ENCODE measurements around the gene WDR77.

WDR77 gene

GRCh38 chr1:111467865-111468716 is 19.0 kb upstream of the WDR77 start:
- H3K36me3 ChIP-seq (ENCODE audit: control insufficient read depth in 4 of 4, insufficient read depth in 4 of 4, low read length in 3 of 4) = peaks cover 2 to 10% (median 3%) of the 10 kb centered on the region in 4 experiments
- ChIA-PET CTCF (interaction anchor here (0.9 to 3.0 kb wide), 8 partner anchors 9 to 190 kb away, joined by 3 to 10 read pairs (median 4); no protein-coding TSS in a partner anchor), POLR2A (no interaction called here)
- peaks cover 23 to 48% (median 28%) of the 10 kb centered on the region in 4 experiments for H3K4me1 ChIP-seq (ENCODE audit: control extremely low read depth in 1 of 4, control insufficient read depth in 4 of 4, insufficient read depth in 4 of 4, low read length in 3 of 4)
- H3K27ac ChIP-seq (ENCODE audit: insufficient read depth in 1 of 2, low read depth in 1 of 2, low read length in 2 of 2, poor library complexity in 1 of 2, severe bottlenecking in 2 of 2) = peak overlapping the region in 1 of 2 experiments; percentile 63
- DNase-seq = no peak
- no peak overlapping the region for H3K4me3 ChIP-seq (ENCODE audit: control insufficient read depth in 1 of 7, extremely low read depth in 1 of 7, insufficient read depth in 4 of 7, low read depth in 2 of 7, low read length in 6 of 7)
- no peaks in the 10 kb centered on the region for H3K9me3 ChIP-seq (ENCODE audit: control extremely low read depth in 1 of 5, control insufficient read depth in 4 of 5, insufficient read depth in 2 of 5, low read depth in 1 of 5, low read length in 4 of 5)
- 100% methylated on average over 1 of the region's 2 CpGs for WGBS (ENCODE audit: insufficient coverage)
- H3K27me3 ChIP-seq (replicated peaks in 2 of 5; ENCODE audit: control insufficient read depth in 4 of 5, insufficient read depth in 5 of 5, low read length in 4 of 5) = no peaks in the 10 kb centered on the region

DNA sequence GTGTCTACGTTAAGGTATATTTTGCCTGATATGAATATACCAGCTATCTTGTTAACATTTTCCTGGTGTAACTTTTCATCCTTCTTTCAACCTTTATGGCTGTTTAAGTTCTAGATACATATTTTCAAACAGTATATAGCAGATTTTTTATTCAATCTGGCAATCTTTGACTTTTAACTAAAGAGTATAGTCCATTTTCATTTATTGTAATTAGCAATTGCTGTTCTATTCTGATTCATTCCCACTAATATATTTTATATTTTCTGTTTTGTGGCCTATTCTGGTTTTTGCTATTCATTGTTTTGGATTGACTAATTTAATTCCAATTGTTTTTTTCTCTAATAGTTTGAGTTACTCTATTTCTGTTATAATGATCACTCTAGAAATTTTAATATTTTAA is 17.4 kb upstream of the WDR77 start:
- no peak for DNase-seq
- no peak overlapping the region for H3K4me3 ChIP-seq (ENCODE audit: control insufficient read depth in 1 of 7, extremely low read depth in 1 of 7, insufficient read depth in 4 of 7, low read depth in 2 of 7, low read length in 6 of 7)
- H3K27me3 ChIP-seq (replicated peaks in 2 of 5; ENCODE audit: control insufficient read depth in 4 of 5, insufficient read depth in 5 of 5, low read length in 4 of 5) = no peaks in the 10 kb centered on the region
- H3K36me3 ChIP-seq (ENCODE audit: control insufficient read depth in 4 of 4, insufficient read depth in 4 of 4, low read length in 3 of 4) = peaks cover 2 to 21% (median 11%) of the 10 kb centered on the region in 4 experiments
- ChIA-PET CTCF (interaction anchor here (1.5 to 3.0 kb wide), 2 partner anchors 9 to 17 kb away, joined by 3 to 10 read pairs; partner anchors contain the start of gene ATP5PB), POLR2A (no interaction called here)
- H3K9me3 ChIP-seq (ENCODE audit: control extremely low read depth in 1 of 5, control insufficient read depth in 4 of 5, insufficient read depth in 2 of 5, low read depth in 1 of 5, low read length in 4 of 5) = no peaks in the 10 kb centered on the region
- H3K27ac ChIP-seq (ENCODE audit: insufficient read depth in 1 of 2, low read depth in 1 of 2, low read length in 2 of 2, poor library complexity in 1 of 2, severe bottlenecking in 2 of 2) = no peak overlapping the region
- no CpG with 5 or more reads among the region's 1 CpG for WGBS (ENCODE audit: insufficient coverage)
- H3K4me1 ChIP-seq (ENCODE audit: control extremely low read depth in 1 of 4, control insufficient read depth in 4 of 4, insufficient read depth in 4 of 4, low read length in 3 of 4) = peaks cover 14 to 32% (median 17%) of the 10 kb centered on the region in 4 experiments

- peaks cover 2 to 26% (median 13%) of the 10 kb centered on the region in 4 experiments for H3K36me3 ChIP-seq (ENCODE audit: control insufficient read depth in 4 of 4, insufficient read depth in 4 of 4, low read length in 3 of 4)
- WGBS (ENCODE audit: insufficient coverage) = 100% methylated on average over 1 of the region's 2 CpGs
- H3K9me3 ChIP-seq (ENCODE audit: control extremely low read depth in 1 of 5, control insufficient read depth in 4 of 5, insufficient read depth in 2 of 5, low read depth in 1 of 5, low read length in 4 of 5) = no peaks in the 10 kb centered on the region
- no peak overlapping the region for H3K27ac ChIP-seq (ENCODE audit: insufficient read depth in 1 of 2, low read depth in 1 of 2, low read length in 2 of 2, poor library complexity in 1 of 2, severe bottlenecking in 2 of 2)
- H3K27me3 ChIP-seq (replicated peaks in 2 of 5; ENCODE audit: control insufficient read depth in 4 of 5, insufficient read depth in 5 of 5, low read length in 4 of 5) = no peaks in the 10 kb centered on the region
- no peak for DNase-seq
- no peak overlapping the region for H3K4me3 ChIP-seq (ENCODE audit: control insufficient read depth in 1 of 7, extremely low read depth in 1 of 7, insufficient read depth in 4 of 7, low read depth in 2 of 7, low read length in 6 of 7)
- POLR2A ChIA-PET = interaction anchor here (1.4 kb wide), 1 partner anchor 14 kb away, joined by 7 read pairs; no protein-coding TSS in a partner anchor
- CTCF ChIA-PET = interaction anchor here (0.9 to 1.5 kb wide), 4 partner anchors 13 to 42 kb away, joined by 3 to 4 read pairs (median 3); partner anchors contain the start of gene ATP5PB
- H3K4me1 ChIP-seq (ENCODE audit: control extremely low read depth in 1 of 4, control insufficient read depth in 4 of 4, insufficient read depth in 4 of 4, low read length in 3 of 4) = peaks cover 10 to 25% (median 11%) of the 10 kb centered on the region in 4 experiments
Observed at GRCh38 chr1:111465754-111466153, 16.7 kb upstream of the WDR77 start.

- Histone ChIP-seq H3K36me3 (ENCODE audit: control insufficient read depth in 4 of 4, insufficient read depth in 4 of 4, low read length in 3 of 4) (peaks cover 8 to 48% (median 30%) of the 10 kb centered on the region in 4 experiments), H3K4me1 (ENCODE audit: control extremely low read depth in 1 of 4, control insufficient read depth in 4 of 4, insufficient read depth in 4 of 4, low read length in 3 of 4) (no peaks in the 10 kb centered on the region), H3K4me3 (ENCODE audit: control insufficient read depth in 1 of 7, extremely low read depth in 1 of 7, insufficient read depth in 4 of 7, low read depth in 2 of 7, low read length in 6 of 7) (no peak overlapping the region), H3K27me3 (replicated peaks in 2 of 5; ENCODE audit: control insufficient read depth in 4 of 5, insufficient read depth in 5 of 5, low read length in 4 of 5) (no peaks in the 10 kb centered on the region), H3K27ac (ENCODE audit: insufficient read depth in 1 of 2, low read depth in 1 of 2, low read length in 2 of 2, poor library complexity in 1 of 2, severe bottlenecking in 2 of 2) (no peak overlapping the region), H3K9me3 (ENCODE audit: control extremely low read depth in 1 of 5, control insufficient read depth in 4 of 5, insufficient read depth in 2 of 5, low read depth in 1 of 5, low read length in 4 of 5) (no peaks in the 10 kb centered on the region)
- ChIA-PET POLR2A (interaction anchor here (0.5 to 0.9 kb wide), 2 partner anchors 15 to 252 kb away, joined by 3 to 4 read pairs; no protein-coding TSS in a partner anchor), CTCF (interaction anchor here (0.9 to 3.1 kb wide), 6 partner anchors 8 to 251 kb away, joined by 3 to 12 read pairs (median 4); no protein-coding TSS in a partner anchor)
- 100% methylated on average over 1 of the region's 4 CpGs for WGBS (ENCODE audit: insufficient coverage)
- DNase-seq = no peak
Observed at GRCh38 chr1:111463029-111463683, 14.1 kb upstream of the WDR77 start.

GRCh38 chr1:111462370-111463028 is 13.4 kb upstream of the WDR77 start:
- Histone ChIP-seq H3K27ac (ENCODE audit: insufficient read depth in 1 of 2, low read depth in 1 of 2, low read length in 2 of 2, poor library complexity in 1 of 2, severe bottlenecking in 2 of 2) (no peak overlapping the region), H3K4me3 (ENCODE audit: control insufficient read depth in 1 of 7, extremely low read depth in 1 of 7, insufficient read depth in 4 of 7, low read depth in 2 of 7, low read length in 6 of 7) (no peak overlapping the region), H3K9me3 (ENCODE audit: control extremely low read depth in 1 of 5, control insufficient read depth in 4 of 5, insufficient read depth in 2 of 5, low read depth in 1 of 5, low read length in 4 of 5) (no peaks in the 10 kb centered on the region), H3K36me3 (ENCODE audit: control insufficient read depth in 4 of 4, insufficient read depth in 4 of 4, low read length in 3 of 4) (peaks cover 8 to 55% (median 35%) of the 10 kb centered on the region in 4 experiments), H3K27me3 (replicated peaks in 2 of 5; ENCODE audit: control insufficient read depth in 4 of 5, insufficient read depth in 5 of 5, low read length in 4 of 5) (no peaks in the 10 kb centered on the region), H3K4me1 (ENCODE audit: control extremely low read depth in 1 of 4, control insufficient read depth in 4 of 4, insufficient read depth in 4 of 4, low read length in 3 of 4) (no peaks in the 10 kb centered on the region)
- ChIA-PET POLR2A (no interaction called here), CTCF (interaction anchor here (0.9 to 3.1 kb wide), 6 partner anchors 9 to 252 kb away, joined by 3 to 12 read pairs (median 4); no protein-coding TSS in a partner anchor)
- no peak for DNase-seq
- 100% methylated on average over 1 of the region's 4 CpGs for WGBS (ENCODE audit: insufficient coverage)

GRCh38 chr1:111461765-111462164 is 12.7 kb upstream of the WDR77 start:
- Histone ChIP-seq H3K4me1 (ENCODE audit: control extremely low read depth in 1 of 4, control insufficient read depth in 4 of 4, insufficient read depth in 4 of 4, low read length in 3 of 4) (no peaks in the 10 kb centered on the region), H3K9me3 (ENCODE audit: control extremely low read depth in 1 of 5, control insufficient read depth in 4 of 5, insufficient read depth in 2 of 5, low read depth in 1 of 5, low read length in 4 of 5) (no peaks in the 10 kb centered on the region), H3K4me3 (ENCODE audit: control insufficient read depth in 1 of 7, extremely low read depth in 1 of 7, insufficient read depth in 4 of 7, low read depth in 2 of 7, low read length in 6 of 7) (no peak overlapping the region), H3K27me3 (replicated peaks in 2 of 5; ENCODE audit: control insufficient read depth in 4 of 5, insufficient read depth in 5 of 5, low read length in 4 of 5) (no peaks in the 10 kb centered on the region), H3K27ac (ENCODE audit: insufficient read depth in 1 of 2, low read depth in 1 of 2, low read length in 2 of 2, poor library complexity in 1 of 2, severe bottlenecking in 2 of 2) (no peak overlapping the region), H3K36me3 (ENCODE audit: control insufficient read depth in 4 of 4, insufficient read depth in 4 of 4, low read length in 3 of 4) (peaks cover 10 to 62% (median 41%) of the 10 kb centered on the region in 4 experiments)
- POLR2A ChIA-PET = no interaction called here
- DNase-seq = no peak
- CTCF ChIA-PET = interaction anchor here (1.2 to 3.1 kb wide), 3 partner anchors 9 to 15 kb away, joined by 3 to 12 read pairs (median 11); no protein-coding TSS in a partner anchor
- WGBS (ENCODE audit: insufficient coverage) = 93% methylated on average over 2 of the region's 6 CpGs
